ENCODE results near the gene TMEM219.

The TMEM219 gene

DNA sequence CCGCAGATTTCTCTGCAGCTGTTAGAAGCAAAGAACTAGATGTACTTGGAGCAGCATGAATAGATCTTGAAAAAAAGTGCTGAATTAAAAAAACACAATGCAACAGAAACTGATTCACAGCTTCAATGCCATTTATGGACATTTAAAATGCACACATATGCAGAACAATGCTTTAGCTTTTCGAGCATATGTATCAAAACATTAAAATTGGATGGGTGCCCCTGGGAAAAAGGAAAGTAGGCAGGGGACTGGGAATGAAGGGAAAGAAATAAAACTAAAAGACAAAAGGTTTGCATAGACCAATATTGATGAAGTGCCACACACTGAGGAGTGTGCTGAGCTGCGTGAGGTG, 40.9 kb upstream of the TMEM219 start:
- DNase-seq (ENCODE audit: low read depth): no peak
- TF ChIP-seq, protein P1, sequence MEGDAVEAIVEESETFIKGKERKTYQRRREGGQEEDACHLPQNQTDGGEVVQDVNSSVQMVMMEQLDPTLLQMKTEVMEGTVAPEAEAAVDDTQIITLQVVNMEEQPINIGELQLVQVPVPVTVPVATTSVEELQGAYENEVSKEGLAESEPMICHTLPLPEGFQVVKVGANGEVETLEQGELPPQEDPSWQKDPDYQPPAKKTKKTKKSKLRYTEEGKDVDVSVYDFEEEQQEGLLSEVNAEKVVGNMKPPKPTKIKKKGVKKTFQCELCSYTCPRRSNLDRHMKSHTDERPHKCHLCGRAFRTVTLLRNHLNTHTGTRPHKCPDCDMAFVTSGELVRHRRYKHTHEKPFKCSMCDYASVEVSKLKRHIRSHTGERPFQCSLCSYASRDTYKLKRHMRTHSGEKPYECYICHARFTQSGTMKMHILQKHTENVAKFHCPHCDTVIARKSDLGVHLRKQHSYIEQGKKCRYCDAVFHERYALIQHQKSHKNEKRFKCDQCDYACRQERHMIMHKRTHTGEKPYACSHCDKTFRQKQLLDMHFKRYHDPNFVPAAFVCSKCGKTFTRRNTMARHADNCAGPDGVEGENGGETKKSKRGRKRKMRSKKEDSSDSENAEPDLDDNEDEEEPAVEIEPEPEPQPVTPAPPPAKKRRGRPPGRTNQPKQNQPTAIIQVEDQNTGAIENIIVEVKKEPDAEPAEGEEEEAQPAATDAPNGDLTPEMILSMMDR (IDR thresholded peaks at IDR 0.05; ENCODE audit: low read length, missing control alignments): no peak
- H3K4me3 ChIP-seq (replicated peaks; ENCODE audit: low read depth, low read length): no peak overlapping the region

DNA sequence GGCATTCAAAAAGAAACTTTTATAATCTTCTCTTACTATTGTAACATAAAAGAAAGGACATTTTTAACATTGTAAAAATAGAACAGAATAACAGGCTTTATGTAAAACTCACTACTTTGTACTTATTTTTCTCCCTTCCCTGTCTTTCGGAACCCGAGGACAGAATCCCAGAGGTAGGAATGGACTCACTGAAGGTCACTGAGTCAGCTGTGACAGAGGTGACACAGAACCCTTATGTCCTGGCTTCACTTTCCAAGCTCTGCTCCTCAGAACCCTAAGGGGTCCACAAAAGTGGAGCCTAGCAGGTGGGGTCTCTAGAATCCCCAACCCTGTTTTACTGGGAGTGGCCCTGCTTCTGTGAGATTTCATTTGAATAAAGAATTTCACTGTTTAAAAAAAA, 39.6 kb upstream of the TMEM219 start:
- TF ChIP-seq, protein P1 (IDR thresholded peaks at IDR 0.05; ENCODE audit: low read length, missing control alignments): no peak
- no peak for DNase-seq (ENCODE audit: low read depth)
- no peak overlapping the region for H3K4me3 ChIP-seq (replicated peaks; ENCODE audit: low read depth, low read length)

DNA sequence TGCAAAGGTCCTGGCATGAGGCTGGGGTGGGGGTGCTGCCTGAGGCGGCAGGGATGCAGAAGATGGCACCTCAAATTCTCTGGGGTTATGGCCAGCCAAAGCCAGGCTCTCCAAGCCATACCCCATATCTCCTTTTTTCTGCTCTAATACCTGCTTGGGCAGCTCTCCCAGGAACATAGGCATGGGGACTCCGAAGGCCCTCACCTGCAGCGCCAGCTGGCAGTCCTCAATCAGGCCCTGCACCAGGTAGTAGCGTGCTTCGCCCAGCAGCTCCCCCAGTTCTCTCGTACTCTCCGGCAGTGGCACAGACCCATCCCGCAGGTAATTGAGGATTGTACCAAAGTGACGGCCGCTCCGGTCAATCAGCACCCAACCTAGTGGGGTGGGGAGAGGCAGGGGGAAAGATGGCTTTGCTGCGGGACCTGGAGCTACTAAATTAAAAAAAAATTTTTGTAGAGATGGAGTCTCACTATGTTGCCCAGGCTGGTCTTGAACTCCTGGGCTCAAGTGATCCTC, 38.8 kb upstream of the TMEM219 start:
- H3K4me3 ChIP-seq (replicated peaks; ENCODE audit: low read depth, low read length): no peak overlapping the region
- TF ChIP-seq, protein P1 (IDR thresholded peaks at IDR 0.05; ENCODE audit: low read length, missing control alignments): no peak
- no peak for DNase-seq (ENCODE audit: low read depth)

DNA sequence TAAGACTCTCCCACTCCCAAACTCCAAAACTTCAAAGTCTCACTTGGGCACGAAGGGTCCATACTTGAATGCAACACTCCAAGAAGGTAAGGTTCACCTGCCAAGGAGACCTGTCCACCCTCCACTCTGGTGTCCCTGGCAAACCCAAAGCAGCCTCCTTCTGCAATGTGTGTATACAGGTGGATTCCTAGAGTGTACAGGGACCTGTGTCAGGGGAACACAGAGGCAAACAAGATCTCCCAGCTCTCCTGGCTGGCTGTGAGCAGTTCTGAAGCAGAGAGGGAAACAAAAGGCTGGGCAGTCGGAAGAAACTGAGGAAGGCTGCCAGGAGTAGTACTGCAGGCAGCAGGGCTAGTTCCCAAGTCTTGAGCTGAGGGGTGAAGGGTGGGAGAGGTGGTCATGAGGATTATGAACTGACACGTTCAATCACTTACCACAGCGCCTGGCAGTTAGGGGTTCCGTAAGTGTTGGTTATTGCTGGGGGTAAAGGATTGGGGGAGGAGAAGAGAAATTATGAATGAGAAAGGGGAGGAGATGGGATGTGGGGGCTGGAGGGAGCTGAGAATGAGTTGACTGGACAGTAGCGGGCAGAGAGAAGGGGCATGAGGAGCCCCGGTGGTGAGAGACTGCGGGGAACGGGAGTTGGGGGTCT, 36.6 kb upstream of the TMEM219 start:
- TF ChIP-seq, protein P1 (IDR thresholded peaks at IDR 0.05; ENCODE audit: low read length, missing control alignments): no peak
- no peak for DNase-seq (ENCODE audit: low read depth)
- peak overlapping the region; percentile 81 for H3K4me3 ChIP-seq (replicated peaks; ENCODE audit: low read depth, low read length)

DNA sequence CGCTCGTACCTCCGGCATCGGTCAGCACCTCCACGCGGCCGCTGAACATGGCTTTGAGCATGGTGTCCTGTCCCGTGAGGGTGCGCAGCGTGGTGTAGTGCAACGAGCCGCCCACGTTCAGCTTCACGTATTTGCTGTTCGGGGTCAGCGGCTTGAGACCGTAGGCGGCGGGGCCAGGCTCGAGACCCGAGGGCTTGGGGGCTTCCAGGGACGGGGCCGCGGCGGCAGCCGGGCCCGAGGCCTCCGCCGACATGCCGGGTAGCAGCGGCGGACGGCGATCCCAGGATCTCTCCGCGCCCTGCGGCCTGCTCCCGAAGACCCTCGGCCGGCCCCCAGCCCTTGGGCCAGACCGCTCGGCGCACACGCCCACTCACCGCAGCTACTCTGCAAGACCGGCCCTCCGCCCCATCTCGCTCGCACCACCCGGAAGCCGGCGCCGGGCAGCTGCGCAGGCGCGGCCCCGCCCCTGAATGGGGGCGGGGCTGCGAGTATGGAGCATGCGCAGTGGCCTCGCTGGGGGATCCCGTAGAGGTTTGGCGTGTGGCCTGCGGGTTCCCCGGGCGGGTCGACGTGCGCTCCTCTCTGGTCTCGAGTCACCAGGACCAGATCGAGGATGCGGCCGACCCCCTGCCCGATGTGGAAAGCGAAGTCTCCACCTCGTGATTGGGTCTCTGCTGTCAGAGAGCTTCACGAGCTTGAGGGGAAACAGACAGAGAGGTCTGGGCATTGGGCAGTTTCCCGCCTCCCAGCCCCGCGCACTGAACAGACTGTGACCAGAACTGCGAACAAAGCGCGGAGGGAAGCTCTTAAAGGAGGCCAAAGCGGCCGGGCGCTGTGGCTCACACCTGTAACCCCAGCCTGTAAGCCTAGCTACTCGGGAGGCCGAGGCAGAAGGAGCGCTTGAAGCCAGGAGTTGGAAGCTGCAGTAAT, 35.8 kb upstream of the TMEM219 start, which contains the start of gene KCTD13:
Gene KCTD13 (minus strand): TSS at position 446 of the 930 bp plus-strand sequence. CDS start 193 bp downstream, at position 253.
- peak within 1 kb of the TSS; percentile 81 for H3K4me3 ChIP-seq (replicated peaks; ENCODE audit: low read depth, low read length)
- DNase-seq (ENCODE audit: low read depth): peak; percentile 80
- TF ChIP-seq, protein P1 (IDR thresholded peaks at IDR 0.05; ENCODE audit: low read length, missing control alignments): no peak

DNA sequence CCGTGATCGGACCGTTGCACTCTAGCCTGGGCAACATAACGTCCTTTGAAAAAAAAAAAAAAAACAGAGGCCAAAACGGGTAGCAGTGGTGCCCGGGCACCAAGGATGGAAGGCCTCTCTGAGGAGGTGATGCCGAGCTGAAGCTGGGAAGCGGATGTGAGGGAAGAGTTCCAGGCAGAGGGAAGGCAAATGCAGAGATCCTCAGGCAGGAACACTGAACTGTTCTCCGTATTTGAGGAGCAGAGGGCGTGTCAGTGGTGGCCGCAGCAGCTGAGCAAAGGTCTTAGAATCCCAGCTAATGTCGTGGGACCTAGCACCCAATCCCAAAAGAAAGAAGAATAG, 35.2 kb upstream of the TMEM219 start:
- peak overlapping the region; percentile 81 for H3K4me3 ChIP-seq (replicated peaks; ENCODE audit: low read depth, low read length)
- TF ChIP-seq, protein P1 (IDR thresholded peaks at IDR 0.05; ENCODE audit: low read length, missing control alignments): no peak
- no peak for DNase-seq (ENCODE audit: low read depth)
